ENCODE measurements around the gene DZANK1.
"Not testable (repeated sequence)": the region's sequence is repeated elsewhere in the genome, so short reads cannot be mapped to it uniquely, and the experiment has no call there.

Gene DZANK1

DNA sequence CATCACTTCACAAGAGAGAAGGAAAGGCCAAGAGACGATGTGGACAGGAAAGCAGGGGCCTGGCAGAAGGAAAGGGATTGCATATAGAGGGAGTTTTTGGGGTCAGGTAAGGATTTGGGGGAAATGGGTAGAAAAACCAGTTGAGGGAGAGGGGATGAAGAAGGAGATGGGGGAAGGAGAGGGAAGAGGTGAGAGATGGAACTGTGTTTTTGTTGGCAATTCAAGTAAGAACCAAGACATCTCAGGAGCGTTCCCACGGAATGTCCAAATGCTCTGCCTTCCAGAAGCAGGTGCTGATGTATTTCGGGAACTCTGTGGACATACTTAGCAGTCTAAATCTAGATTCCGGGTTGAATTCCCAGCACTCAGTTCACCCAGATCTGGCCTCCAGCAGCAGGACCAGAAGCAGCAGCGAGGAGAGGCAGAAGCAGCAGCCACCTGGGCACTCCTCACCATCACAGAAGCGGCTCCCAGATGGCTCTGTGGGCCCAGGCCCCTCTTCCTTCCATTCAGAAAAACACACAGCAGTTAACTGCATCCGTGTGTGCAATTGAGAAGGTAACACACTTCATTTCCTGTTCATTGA is 88.8 kb downstream of the DZANK1 start:
- no peak for DNase-seq

DNA sequence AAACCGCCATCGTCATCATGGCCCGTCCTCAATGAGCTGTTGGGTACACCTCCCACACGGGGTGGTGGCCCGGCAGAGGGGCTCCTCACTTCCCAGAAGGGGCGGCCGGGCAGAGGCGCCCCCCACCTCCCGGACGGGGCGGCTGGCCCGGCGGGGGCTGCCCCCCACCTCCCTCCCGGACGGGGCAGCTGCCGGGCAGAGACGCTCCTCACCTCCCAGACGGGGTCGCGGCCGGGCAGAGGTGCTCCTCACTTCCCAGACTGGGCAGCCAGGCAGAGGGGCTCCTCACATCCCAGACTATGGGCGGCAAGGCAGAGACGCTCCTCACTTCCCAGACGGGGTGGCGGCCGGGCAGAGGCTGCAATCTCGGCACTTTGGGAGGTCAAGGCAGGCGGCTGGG is 91.3 kb downstream of the DZANK1 start:
- not testable (repeated sequence) for DNase-seq

- no peak for DNase-seq
These were observed 94.5 kb downstream of the DZANK1 start for GRCh38 chr20:18372296-18372695.

- DNase-seq = no peak
These were observed 102.1 kb downstream of the DZANK1 start for GRCh38 chr20:18364768-18365167.

DNA sequence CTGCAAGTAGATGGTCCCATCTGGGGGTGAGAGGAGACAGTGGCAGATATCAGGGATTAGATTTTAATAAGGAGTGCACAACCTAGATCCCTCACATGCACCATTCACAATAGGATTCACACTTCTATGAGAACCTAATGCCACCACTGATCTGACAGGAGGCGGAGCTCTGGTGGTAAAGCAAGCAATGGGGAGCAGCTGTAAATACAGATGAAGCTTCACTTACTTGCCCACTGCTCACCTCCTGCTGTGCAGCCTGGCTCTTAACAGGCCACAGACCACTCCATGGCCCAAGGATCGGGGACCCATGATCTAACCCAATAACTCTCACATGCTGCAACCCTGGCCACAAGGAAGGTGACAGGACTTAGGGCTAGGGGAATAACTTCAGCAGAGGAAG is 103.1 kb downstream of the DZANK1 start:
- DNase-seq = no peak

DNA sequence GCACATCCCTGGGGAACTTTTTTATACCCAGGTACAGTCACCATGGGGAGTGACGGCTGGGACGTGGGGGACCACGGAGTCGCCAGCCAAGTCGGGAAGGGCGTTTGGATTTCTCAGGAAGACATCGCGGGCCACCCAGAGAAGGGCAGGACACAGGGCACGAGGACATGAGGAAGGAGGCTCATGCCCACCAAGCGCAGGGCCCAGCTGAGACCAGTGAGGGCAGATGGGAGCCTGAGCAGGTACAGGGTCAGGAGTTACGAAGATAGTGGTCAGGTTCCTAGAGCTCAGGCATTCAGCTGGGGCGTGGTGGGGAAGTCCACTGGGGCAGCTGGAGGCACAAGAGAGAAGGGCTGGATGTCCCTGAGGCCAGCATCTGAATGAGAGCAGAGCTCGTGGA is 103.9 kb downstream of the DZANK1 start:
- DNase-seq = no peak

DNA sequence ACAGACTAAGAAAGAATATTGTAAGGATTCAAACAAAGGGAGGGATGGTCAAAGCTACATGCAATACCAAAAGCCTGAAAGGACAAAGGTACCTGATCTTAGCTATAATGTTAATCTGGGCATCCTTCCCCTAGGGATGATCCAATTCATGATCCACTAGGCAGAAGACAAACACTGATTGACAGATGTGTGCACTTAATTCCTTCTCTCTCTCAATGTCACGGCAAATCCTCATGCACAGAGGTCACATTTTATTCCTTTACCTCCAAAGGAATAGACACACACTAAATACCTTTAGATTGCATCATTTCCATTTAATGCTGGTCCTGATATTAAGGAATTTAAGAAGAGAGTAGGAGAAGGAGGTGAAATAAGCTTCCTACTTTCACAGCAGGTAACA is 105.2 kb downstream of the DZANK1 start:
- no peak for DNase-seq

DNA sequence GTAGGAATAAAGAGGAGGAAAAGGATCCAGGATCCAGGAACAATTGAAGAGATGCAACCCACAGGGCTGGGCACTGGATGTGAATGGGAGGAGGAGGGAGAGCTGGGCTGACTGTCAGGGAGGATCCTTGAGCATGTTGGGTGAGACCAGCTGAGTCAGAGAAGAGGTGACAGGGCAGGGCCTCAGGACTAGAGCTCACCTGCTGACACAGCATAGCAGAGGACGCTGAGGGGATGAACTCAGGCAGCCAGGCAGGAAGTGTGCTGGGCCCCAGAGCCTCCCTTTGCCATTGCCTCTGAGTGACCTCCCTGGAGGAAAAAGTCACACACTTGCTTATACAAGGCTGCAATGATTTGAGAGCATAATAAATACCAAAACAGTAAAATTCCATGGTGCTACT is 106.2 kb downstream of the DZANK1 start:
- no peak for DNase-seq

DNA sequence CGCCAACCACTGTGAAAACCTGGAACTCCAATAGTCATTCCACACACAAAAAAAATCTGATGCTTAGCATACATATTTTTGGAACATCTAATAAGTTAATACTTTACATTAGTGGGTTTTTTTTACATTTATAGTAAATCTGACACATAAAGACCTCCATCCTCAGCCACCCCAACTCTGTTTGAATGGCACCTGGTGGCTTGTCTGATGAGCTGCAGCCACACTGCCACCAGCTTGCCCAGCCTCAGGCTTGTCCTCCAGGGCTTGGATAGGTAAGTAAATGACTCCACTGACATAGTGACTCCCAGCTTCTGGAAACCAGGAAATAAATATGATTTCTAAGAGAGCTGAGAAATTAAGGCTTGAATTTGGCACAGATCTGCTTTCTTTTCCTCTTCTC is 107.0 kb downstream of the DZANK1 start:
- no peak for DNase-seq

DNA sequence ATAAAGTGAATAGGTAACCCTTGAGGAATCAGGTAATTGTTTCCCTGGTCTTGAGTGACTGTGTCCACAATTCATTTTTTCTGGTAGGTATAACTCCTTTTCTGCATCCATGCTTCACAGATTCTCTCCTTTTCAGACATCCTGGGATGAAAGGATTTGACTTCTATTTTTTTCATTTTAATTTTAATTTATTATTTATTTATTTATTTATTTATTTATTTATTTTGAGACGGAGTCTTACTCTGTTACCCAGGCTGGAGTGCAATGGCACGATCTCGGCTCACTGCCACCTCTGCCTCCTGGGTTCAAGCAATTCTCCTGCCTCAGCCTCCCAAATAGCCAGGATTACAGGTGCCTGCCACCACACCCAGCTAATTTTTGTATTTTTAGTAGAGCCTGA is 117.1 kb downstream of the DZANK1 start:
- not testable (repeated sequence) for DNase-seq

Measured in hypothalamus (tissue), 51 donors.